ENCODE data around the gene RETREG2. TPM values are rescaled to one million over a fixed set of nuclear protein-coding genes. Genes with fewer than 3 reads are reported as not detected.

Gene RETREG2
- total and polyA plus RNA-seq, 11 donors, result 13.4 to 56.0 (median 38.2) TPM

DNA sequence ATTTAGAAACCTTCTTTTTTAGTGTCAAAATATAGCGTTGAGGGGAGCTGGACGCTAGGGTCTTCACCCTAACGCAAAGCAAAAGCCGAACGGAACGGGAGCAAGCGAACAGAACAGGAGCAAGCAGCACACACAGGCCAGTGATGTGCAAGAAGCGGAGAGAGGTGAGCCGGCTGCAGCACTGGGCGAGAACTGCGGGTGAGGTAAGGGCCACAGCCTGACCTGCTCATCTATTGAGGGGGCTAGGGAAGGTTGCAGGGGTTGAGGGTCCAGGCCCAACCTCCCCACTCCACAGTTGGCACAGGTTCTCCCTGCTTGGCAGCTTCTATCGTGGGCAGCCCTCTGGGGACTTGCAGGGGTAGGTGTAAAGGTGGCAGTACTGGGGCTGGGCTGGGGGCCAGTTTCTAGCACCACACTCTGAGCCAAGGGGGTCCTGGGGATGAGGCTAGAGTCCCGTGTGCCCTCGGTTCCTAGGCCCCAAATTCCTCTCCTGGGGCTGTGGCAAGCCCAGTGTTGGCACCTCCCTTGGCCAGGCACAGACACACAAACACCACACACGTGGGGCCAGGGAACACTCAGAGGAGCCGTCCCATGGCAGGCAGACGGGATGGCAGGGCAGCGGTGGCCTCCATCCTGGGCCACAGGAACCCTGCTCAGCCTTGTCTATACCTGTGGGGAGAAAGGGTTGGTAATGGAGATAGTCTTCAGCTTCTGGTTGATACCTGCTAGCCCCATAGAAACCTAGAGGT lies 41.9 kb downstream of the RETREG2 start:
- DNase-seq (no peak), ATAC-seq (no peak)
- Histone ChIP-seq H3K4me1 (peaks cover 6 to 42% (median 33%) of the 10 kb centered on the region in 12 donors), H3K36me3 (peaks cover 5 to 67% (median 62%) of the 10 kb centered on the region in 9 donors), H3K4me3 (peak overlapping the region in 2 of 12 donors; percentile 57 to 65), H3K9me3 (no peaks in the 10 kb centered on the region), H3K27ac (peak overlapping the region in 3 of 12 donors; percentile 81 to 97 (median 95)), H3K27me3 (no peaks in the 10 kb centered on the region)
- WGBS, 4 donors, result 87 to 90% (median 88%) methylated on average over 18 of the region's 18 CpGs
- intact Hi-C loops (cut with DNase I), result loop anchor here in 5 of 10 donors (5.0 to 10.0 kb wide), 3 partner anchors 43 to 62 kb away; partner anchors contain the start of genes CNPPD1 (in 4 of the 5), RETREG2 (in 4 of the 5) and SLC23A3 (in 1 of the 5)
- TF ChIP-seq POLR2A (IDR thresholded peaks at IDR 0.05), result no peak
- TF ChIP-seq, protein P1, sequence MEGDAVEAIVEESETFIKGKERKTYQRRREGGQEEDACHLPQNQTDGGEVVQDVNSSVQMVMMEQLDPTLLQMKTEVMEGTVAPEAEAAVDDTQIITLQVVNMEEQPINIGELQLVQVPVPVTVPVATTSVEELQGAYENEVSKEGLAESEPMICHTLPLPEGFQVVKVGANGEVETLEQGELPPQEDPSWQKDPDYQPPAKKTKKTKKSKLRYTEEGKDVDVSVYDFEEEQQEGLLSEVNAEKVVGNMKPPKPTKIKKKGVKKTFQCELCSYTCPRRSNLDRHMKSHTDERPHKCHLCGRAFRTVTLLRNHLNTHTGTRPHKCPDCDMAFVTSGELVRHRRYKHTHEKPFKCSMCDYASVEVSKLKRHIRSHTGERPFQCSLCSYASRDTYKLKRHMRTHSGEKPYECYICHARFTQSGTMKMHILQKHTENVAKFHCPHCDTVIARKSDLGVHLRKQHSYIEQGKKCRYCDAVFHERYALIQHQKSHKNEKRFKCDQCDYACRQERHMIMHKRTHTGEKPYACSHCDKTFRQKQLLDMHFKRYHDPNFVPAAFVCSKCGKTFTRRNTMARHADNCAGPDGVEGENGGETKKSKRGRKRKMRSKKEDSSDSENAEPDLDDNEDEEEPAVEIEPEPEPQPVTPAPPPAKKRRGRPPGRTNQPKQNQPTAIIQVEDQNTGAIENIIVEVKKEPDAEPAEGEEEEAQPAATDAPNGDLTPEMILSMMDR (IDR thresholded peaks at IDR 0.05), result no peak

DNA sequence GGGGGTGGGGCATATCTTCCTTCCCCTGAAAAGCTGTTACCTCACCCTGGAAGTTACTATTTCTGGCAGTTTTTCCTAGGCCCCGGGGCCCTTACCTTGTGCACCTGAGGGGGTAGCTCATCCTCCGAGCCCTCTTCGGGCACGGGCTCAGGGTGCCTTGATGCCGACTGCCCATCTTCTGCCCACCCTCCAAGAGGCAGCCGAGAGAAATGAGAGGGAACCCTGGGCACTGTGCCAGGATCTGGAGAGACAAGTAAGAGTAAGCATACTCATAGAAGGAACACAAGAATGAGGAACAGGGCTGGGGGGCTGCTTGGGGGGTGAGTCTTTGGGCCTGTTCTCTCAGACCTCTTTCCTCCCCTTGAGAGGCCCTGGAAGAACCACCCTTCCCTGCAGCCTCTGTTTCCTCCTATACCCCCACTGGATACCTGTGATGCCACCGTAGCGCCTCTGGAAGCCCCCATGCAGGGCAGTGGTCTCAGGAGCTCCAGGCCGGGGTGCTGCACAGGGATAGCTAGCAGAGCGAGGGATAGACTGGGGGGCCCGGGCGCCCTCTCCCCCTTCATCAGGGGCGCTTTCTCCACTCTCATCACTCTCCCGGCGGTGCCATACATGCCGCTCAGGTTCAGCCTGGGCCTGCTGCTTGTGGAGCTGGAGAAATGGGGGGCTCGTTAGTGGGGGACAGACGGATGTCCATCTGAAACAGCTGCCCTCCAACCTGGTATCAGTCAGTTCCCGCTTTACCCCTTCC lies 42.8 kb downstream of the RETREG2 start:
- TF ChIP-seq POLR2A (IDR thresholded peaks at IDR 0.05), result no peak
- TF ChIP-seq, protein P1 (IDR thresholded peaks at IDR 0.05), result no peak
- intact Hi-C loops (cut with DNase I), result loop anchor here in 1 of 10 donors (10.0 kb wide), 1 partner anchor 46 kb away; the partner anchor contains the start of genes CNPPD1, RETREG2 and SLC23A3
- Histone ChIP-seq H3K4me1 (peaks cover 6 to 45% (median 33%) of the 10 kb centered on the region in 12 donors), H3K36me3 (peaks cover 5 to 67% (median 62%) of the 10 kb centered on the region in 9 donors), H3K9me3 (no peaks in the 10 kb centered on the region), H3K27me3 (no peaks in the 10 kb centered on the region), H3K27ac (no peak overlapping the region), H3K4me3 (no peak overlapping the region)
- ATAC-seq, result no peak
- 88 to 93% (median 89%) methylated on average over 19 of the region's 19 CpGs for WGBS, 4 donors
- DNase-seq, result no peak

- DNase-seq (no peak), ATAC-seq (no peak)
- Histone ChIP-seq H3K36me3 (peaks cover 5 to 76% (median 71%) of the 10 kb centered on the region in 9 donors), H3K27ac (no peak overlapping the region), H3K27me3 (no peaks in the 10 kb centered on the region), H3K9me3 (no peaks in the 10 kb centered on the region), H3K4me3 (no peak overlapping the region), H3K4me1 (peaks cover 6 to 39% (median 27%) of the 10 kb centered on the region in 12 donors)
- intact Hi-C loops (cut with DNase I), result loop anchor here in 1 of 10 donors (10.0 kb wide), 1 partner anchor 47 kb away; the partner anchor contains the start of genes CNPPD1, RETREG2 and SLC23A3
- WGBS, 4 donors, result 94 to 95% (median 95%) methylated on average over 16 of the region's 16 CpGs
- TF ChIP-seq POLR2A (IDR thresholded peaks at IDR 0.05), result no peak
- TF ChIP-seq, protein P1 (IDR thresholded peaks at IDR 0.05), result no peak
These were observed 44.0 kb downstream of the RETREG2 start for GRCh38 chr2:219221957-219222518.

All from heart left ventricle (tissue), 16 donors.